Activated CD4-positive, alpha-beta T cell treated with anti-CD3 and anti-CD28 coated beads, Interleukin-2, amount 10 ng/mL, durations not matched to agents 7 days and 5 days (primary cell): Measurements from ENCODE around the gene RHBG. TPM values are rescaled to one million over a fixed set of nuclear protein-coding genes. Genes with fewer than 3 reads are reported as not detected.

ENCODE experiments used
- CTCF ChIA-PET: fragments of 350-600 bp; sonication (Branson Sonifier 250); formaldehyde crosslinking; loops from one replicate; lab custom pipeline; 2021; ENCODE audit warnings: antibody characterized with exemption; lab: Charles Lee
- POLR2A ChIA-PET: fragments of 350-600 bp; sonication (Branson Sonifier 250); formaldehyde crosslinking; loops from one replicate; lab custom pipeline; 2021; ENCODE audit warnings: antibody characterized with exemption; lab: Charles Lee
- DNase-seq: peaks from one replicate; pipeline ENCODE4 v3.0.0-alpha.2; 2020
- H3K27ac Mint-ChIP-seq: one replicate; pipeline ENCODE4 v1.8.0; 2021; ENCODE audit warnings: mild to moderate bottlenecking, moderate library complexity, mixed read lengths
- H3K27me3 Mint-ChIP-seq: one replicate; pipeline ENCODE4 v1.8.0; 2021; ENCODE audit warnings: mixed read lengths
- H3K36me3 Mint-ChIP-seq: one replicate; pipeline ENCODE4 v1.8.0; 2021; ENCODE audit warnings: low read depth, mixed read lengths
- H3K4me1 Mint-ChIP-seq: one replicate; pipeline ENCODE4 v1.8.0; 2021; ENCODE audit warnings: mixed read lengths
- H3K4me3 Mint-ChIP-seq: one replicate; pipeline ENCODE4 v1.8.0; 2021; ENCODE audit warnings: mild to moderate bottlenecking, moderate library complexity, mixed read lengths
- H3K9me3 Mint-ChIP-seq: one replicate; pipeline ENCODE4 v1.8.0; 2021; ENCODE audit warnings: mixed read lengths
- total RNA-seq, 2 experiments: library from RNA; stranded (reverse); gene quantifications; one replicate each; pipeline ENCODE4 v1.2.3, GENCODE V29; 2021

RHBG gene
- total RNA-seq, 2 experiments from 2014 or later = not detected

DNA sequence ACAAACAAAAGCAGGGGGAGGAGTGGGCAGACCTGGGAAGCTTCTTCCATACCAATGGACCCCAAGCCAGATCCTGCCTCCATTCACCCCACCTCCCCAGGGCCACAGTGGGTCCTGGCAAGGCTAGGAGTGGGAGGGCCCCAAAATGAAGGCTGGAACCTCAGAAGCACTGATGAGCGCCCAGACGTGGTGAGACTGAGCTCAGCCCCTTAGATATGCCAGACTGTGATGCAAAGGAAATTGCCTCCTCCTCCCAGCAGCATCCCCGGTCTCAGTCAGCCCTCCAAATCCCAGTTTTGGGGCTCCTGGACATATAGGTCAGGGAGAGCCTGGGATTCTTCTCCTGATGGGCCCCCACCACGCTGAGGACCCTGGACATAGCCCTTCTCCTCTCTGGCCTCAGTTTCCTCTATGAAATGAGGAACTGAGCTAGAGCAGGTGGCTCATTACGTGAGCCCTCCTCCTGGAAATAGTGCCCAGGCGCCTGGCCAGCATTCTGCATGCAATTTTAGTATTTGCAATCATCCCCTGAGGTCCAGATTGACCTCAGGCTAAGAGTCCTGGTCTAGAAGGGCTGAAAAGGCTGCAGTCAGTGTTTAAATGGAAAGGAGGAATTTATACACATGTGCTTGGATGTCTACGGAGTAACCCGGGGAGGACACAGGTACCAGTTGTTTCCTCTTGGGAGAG is 33.5 kb downstream of the RHBG start:
- ChIA-PET CTCF (interaction anchor here (0.6 to 2.7 kb wide), 3 partner anchors 11 to 26 kb away, joined by 3 to 11 read pairs (median 3); no protein-coding TSS in a partner anchor), POLR2A (no interaction called here)
- Mint-ChIP-seq H3K27me3 (peaks cover 33% of the 10 kb centered on the region), H3K36me3 (no peaks in the 10 kb centered on the region), H3K9me3 (no peaks in the 10 kb centered on the region), H3K4me1 (no peaks in the 10 kb centered on the region), H3K4me3 (no peak overlapping the region), H3K27ac (no peak overlapping the region)
- no peak for DNase-seq

- ChIA-PET CTCF (interaction anchor here (0.9 to 2.2 kb wide), 3 partner anchors 9 to 20 kb away, joined by 3 to 10 read pairs (median 4); no protein-coding TSS in a partner anchor), POLR2A (no interaction called here)
- Mint-ChIP-seq H3K27me3 (peaks cover 38% of the 10 kb centered on the region), H3K4me3 (no peak overlapping the region), H3K36me3 (no peaks in the 10 kb centered on the region), H3K4me1 (no peaks in the 10 kb centered on the region), H3K27ac (no peak overlapping the region), H3K9me3 (no peaks in the 10 kb centered on the region)
- no peak for DNase-seq
Observed at GRCh38 chr1:156405670-156406069, 36.7 kb downstream of the RHBG start.

GRCh38 chr1:156406251-156406650 is 37.2 kb downstream of the RHBG start:
- POLR2A ChIA-PET = no interaction called here
- Mint-ChIP-seq H3K9me3 (no peaks in the 10 kb centered on the region), H3K4me3 (no peak overlapping the region), H3K27me3 (peaks cover 42% of the 10 kb centered on the region), H3K36me3 (no peaks in the 10 kb centered on the region), H3K27ac (no peak overlapping the region), H3K4me1 (no peaks in the 10 kb centered on the region)
- no peak for DNase-seq
- CTCF ChIA-PET = interaction anchor here (2.2 kb wide), 1 partner anchor 21 kb away, joined by 10 read pairs; no protein-coding TSS in a partner anchor

- ChIA-PET POLR2A (no interaction called here), CTCF (interaction anchor here (0.9 to 1.0 kb wide), 2 partner anchors 22 to 38 kb away, joined by 4 to 5 read pairs; no protein-coding TSS in a partner anchor)
- no peaks in the 10 kb centered on the region for H3K4me1 Mint-ChIP-seq
- H3K27me3 Mint-ChIP-seq = peaks cover 39% of the 10 kb centered on the region
- no peaks in the 10 kb centered on the region for H3K9me3 Mint-ChIP-seq
- no peak overlapping the region for H3K27ac Mint-ChIP-seq
- no peak overlapping the region for H3K4me3 Mint-ChIP-seq
- DNase-seq = no peak
- no peaks in the 10 kb centered on the region for H3K36me3 Mint-ChIP-seq
Observed at GRCh38 chr1:156407344-156407743, 38.3 kb downstream of the RHBG start.

DNA sequence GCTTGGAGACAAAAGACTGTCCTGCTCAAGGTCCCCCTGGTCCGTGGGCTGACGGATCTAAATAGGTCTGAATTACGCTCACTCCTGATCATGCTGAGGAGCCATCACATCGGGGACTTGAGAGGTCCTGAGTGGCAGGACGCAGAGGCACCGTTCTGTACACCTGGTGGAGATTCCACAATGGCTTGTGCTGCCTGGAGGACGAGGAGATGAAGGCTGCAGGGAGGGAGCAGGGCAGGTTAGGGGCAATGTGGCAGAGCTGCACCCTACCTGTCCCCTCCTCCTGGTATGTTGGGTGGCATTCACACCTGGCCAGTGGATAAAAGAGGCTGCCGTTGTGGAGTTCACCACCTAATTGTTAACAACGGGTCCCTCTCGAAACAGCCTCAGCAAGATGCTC is 38.7 kb downstream of the RHBG start:
- H3K9me3 Mint-ChIP-seq = no peaks in the 10 kb centered on the region
- ChIA-PET CTCF (no interaction called here), POLR2A (no interaction called here)
- H3K4me3 Mint-ChIP-seq = no peak overlapping the region
- H3K27me3 Mint-ChIP-seq = peaks cover 36% of the 10 kb centered on the region
- H3K4me1 Mint-ChIP-seq = no peaks in the 10 kb centered on the region
- DNase-seq = no peak
- no peak overlapping the region for H3K27ac Mint-ChIP-seq
- H3K36me3 Mint-ChIP-seq = no peaks in the 10 kb centered on the region

GRCh38 chr1:156409439-156409838 is 40.4 kb downstream of the RHBG start:
- CTCF ChIA-PET = interaction anchor here (1.0 to 1.5 kb wide), 2 partner anchors 9 to 13 kb away, joined by 3 read pairs; no protein-coding TSS in a partner anchor

GRCh38 chr1:156410238-156410637 is 41.2 kb downstream of the RHBG start:
- ChIA-PET CTCF (interaction anchor here (1.5 to 3.6 kb wide), 2 partner anchors 9 to 24 kb away, joined by 5 to 15 read pairs; no protein-coding TSS in a partner anchor), POLR2A (no interaction called here)
- Mint-ChIP-seq H3K4me3 (no peak overlapping the region), H3K9me3 (no peaks in the 10 kb centered on the region), H3K4me1 (no peaks in the 10 kb centered on the region), H3K27me3 (peaks cover 38% of the 10 kb centered on the region), H3K27ac (no peak overlapping the region), H3K36me3 (no peaks in the 10 kb centered on the region)
- no peak for DNase-seq

More at GRCh38 chr1:156409439-156409838, 40.4 kb downstream of the RHBG start:
- Mint-ChIP-seq H3K4me1 (no peaks in the 10 kb centered on the region), H3K4me3 (no peak overlapping the region), H3K36me3 (no peaks in the 10 kb centered on the region), H3K27ac (no peak overlapping the region), H3K27me3 (peaks cover 34% of the 10 kb centered on the region), H3K9me3 (no peaks in the 10 kb centered on the region)
- POLR2A ChIA-PET = no interaction called here
- DNase-seq = no peak

DNA sequence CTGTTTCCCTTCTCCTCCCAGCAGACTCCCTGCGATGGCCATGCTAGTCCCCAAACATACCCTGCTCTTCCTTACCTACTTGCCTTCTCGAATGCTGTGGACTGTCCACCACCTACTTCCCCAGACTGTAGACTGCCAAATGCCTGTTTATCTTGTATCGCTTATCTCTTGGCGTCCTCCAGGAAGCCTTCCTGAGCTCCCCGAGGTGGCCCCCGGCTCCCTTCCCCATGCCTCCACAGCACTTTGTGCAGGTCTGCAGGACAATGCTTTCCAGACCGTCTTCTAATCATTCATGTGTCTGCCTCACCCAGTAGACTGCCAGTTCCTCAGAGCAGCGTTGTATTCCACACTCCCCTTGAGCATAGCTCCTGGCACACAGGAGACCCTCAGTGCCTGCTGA is 41.7 kb downstream of the RHBG start:
- DNase-seq = no peak
- Mint-ChIP-seq H3K9me3 (no peaks in the 10 kb centered on the region), H3K4me3 (no peak overlapping the region), H3K36me3 (no peaks in the 10 kb centered on the region), H3K4me1 (no peaks in the 10 kb centered on the region), H3K27me3 (peaks cover 35% of the 10 kb centered on the region), H3K27ac (no peak overlapping the region)
- POLR2A ChIA-PET = no interaction called here
- CTCF ChIA-PET = interaction anchor here (1.5 to 3.6 kb wide), 2 partner anchors 8 to 25 kb away, joined by 5 to 15 read pairs; no protein-coding TSS in a partner anchor

DNA sequence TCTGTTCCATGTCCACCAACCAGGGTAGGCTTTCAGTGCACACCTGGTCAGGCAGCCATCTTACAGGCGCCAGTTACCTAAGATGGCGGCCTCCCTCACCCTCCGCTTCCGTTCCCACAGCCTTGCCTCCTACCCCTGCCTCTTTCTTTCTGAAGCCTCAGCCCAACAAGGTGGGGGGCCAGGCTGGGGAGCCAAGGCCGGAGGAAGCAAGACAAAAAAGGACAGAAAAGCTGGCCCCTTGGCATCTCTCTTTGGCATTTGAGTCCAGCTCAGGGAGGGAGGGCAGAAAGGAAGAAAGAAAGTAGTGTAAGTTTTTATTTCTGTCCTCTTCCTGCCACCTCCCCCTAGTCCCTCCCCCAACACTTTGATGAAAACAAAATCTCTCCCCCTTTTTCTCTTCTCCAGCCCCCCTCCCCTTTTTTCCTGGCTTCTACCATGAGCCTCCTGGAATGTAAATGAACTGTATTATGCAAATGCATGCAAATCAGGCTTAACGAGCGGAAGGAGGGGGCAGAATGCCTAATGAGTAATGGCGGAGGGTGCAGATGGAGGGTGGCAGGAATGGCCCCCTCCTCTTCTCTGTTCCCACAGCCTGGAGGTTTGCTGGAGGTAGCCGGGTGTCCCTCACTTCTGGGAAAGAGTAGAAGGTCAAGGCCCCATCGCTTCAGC is 43.8 kb downstream of the RHBG start:
- CTCF ChIA-PET = interaction anchor here (0.6 to 3.6 kb wide), 2 partner anchors 10 to 27 kb away, joined by 3 to 15 read pairs; no protein-coding TSS in a partner anchor
- Mint-ChIP-seq H3K9me3 (no peaks in the 10 kb centered on the region), H3K27ac (no peak overlapping the region), H3K4me3 (no peak overlapping the region), H3K36me3 (no peaks in the 10 kb centered on the region), H3K4me1 (no peaks in the 10 kb centered on the region), H3K27me3 (peaks cover 39% of the 10 kb centered on the region)
- POLR2A ChIA-PET = no interaction called here
- no peak for DNase-seq

DNA sequence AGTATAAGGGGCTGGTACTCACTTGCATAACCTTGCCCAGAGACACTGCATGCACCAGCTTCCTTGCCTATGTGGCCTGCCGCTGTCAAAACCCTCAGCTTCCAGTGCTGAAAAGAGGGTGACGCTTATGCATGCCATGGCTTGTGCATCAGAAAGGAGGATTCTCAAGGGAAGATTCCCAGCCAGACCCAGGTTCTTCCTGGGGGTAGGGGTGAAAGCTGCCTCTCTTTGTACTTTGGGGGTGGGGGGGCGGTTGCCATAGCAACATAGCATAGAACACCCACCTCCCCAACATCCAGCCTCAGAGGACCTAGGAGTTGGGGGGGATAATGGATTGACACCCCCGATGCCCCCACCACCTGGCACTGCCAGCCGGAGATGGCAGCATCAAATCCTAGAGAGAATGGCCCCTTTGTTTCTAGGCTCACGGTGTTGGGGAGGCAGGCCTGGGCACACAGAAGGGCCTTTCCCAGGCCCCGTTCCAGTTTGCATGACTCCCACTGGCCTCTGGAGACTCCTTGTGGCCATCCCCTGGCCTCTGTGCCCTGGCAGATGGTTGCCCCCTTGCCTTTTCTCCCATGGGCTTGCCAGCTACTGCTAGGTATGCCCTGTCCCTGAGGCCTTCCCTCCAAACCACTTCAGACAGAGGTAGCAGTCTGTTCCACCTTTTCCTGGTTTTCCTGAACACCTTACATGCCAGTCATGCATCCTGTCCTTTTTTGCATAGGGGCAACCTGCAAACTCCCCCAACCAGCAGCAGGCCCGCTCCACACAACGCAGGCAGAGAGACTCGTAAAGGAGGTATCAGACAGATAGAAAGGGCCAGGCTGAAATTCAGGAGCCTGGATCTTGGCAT is 44.6 kb downstream of the RHBG start:
- no peaks in the 10 kb centered on the region for H3K4me1 Mint-ChIP-seq
- no peak overlapping the region for H3K4me3 Mint-ChIP-seq
- ChIA-PET POLR2A (no interaction called here), CTCF (interaction anchor here (0.6 to 3.6 kb wide), 5 partner anchors 8 to 28 kb away, joined by 3 to 15 read pairs (median 4); no protein-coding TSS in a partner anchor)
- no peaks in the 10 kb centered on the region for H3K9me3 Mint-ChIP-seq
- no peak overlapping the region for H3K27ac Mint-ChIP-seq
- H3K36me3 Mint-ChIP-seq = no peaks in the 10 kb centered on the region
- peaks cover 45% of the 10 kb centered on the region for H3K27me3 Mint-ChIP-seq
- no peak for DNase-seq

DNA sequence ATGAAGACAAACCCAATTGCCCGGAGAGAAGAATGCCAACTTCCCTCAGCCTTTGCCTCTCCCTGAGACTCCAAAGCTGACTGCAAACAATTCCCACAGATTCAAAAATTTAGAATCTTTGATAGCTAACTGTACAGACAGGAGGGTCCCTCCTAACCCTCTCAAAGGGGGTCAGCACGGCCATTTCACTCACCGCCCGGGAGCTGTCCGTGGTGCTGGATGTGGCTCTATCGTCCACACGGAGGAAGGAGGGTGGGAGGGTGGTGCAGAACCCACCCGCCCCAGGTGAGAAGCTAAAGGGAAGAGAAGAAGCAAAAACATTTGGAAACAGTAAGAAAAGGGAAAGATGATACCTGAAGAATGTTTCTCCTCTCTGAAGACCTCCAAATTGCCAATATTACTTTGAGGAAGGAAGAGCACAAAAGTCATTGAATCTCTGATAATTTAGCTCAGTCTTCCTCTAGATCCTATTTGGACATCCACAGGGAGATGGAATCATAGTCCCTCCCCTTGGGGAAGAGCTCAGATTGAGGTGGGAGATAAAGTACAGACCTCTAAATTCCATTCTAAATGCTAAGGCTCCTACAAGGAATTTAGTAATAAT is 45.6 kb downstream of the RHBG start:
- Mint-ChIP-seq H3K27ac (no peak overlapping the region), H3K27me3 (peaks cover 55% of the 10 kb centered on the region), H3K4me3 (no peak overlapping the region), H3K4me1 (peaks cover 2% of the 10 kb centered on the region), H3K36me3 (no peaks in the 10 kb centered on the region), H3K9me3 (no peaks in the 10 kb centered on the region)
- ChIA-PET POLR2A (no interaction called here), CTCF (interaction anchor here (0.5 to 1.9 kb wide), 6 partner anchors 9 to 40 kb away, joined by 3 to 10 read pairs (median 4); no protein-coding TSS in a partner anchor)
- peak; percentile 41 for DNase-seq

- peaks cover 63% of the 10 kb centered on the region for H3K27me3 Mint-ChIP-seq
- H3K4me1 Mint-ChIP-seq = peaks cover 14% of the 10 kb centered on the region
- no peaks in the 10 kb centered on the region for H3K36me3 Mint-ChIP-seq
- ChIA-PET CTCF (no interaction called here), POLR2A (no interaction called here)
- no peak overlapping the region for H3K27ac Mint-ChIP-seq
- no peaks in the 10 kb centered on the region for H3K9me3 Mint-ChIP-seq
- H3K4me3 Mint-ChIP-seq = no peak overlapping the region
- DNase-seq = no peak
Observed at GRCh38 chr1:156416993-156417392, 48.0 kb downstream of the RHBG start.
